ENCODE results near the gene FCGR2B.

- TF ChIP-seq, protein P1, sequence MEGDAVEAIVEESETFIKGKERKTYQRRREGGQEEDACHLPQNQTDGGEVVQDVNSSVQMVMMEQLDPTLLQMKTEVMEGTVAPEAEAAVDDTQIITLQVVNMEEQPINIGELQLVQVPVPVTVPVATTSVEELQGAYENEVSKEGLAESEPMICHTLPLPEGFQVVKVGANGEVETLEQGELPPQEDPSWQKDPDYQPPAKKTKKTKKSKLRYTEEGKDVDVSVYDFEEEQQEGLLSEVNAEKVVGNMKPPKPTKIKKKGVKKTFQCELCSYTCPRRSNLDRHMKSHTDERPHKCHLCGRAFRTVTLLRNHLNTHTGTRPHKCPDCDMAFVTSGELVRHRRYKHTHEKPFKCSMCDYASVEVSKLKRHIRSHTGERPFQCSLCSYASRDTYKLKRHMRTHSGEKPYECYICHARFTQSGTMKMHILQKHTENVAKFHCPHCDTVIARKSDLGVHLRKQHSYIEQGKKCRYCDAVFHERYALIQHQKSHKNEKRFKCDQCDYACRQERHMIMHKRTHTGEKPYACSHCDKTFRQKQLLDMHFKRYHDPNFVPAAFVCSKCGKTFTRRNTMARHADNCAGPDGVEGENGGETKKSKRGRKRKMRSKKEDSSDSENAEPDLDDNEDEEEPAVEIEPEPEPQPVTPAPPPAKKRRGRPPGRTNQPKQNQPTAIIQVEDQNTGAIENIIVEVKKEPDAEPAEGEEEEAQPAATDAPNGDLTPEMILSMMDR (tag by site-specific recombination; IDR thresholded peaks at IDR 0.05): no peak
- TF ChIP-seq ZBTB1 (tag by site-specific recombination; IDR thresholded peaks at IDR 0.05): no peak
Observed at GRCh38 chr1:161710560-161710959, 47.6 kb downstream of the FCGR2B start.

Measured in HEK293 (cell line).